Body of pancreas (tissue), 4 donors: ENCODE measurements around the gene SERF2.

Experiments used
- CTCF ChIP-seq, 7 experiments: fragments of 450-650 bp in 4 of 7; fragments of 200-600 bp in 3 of 7; sonication (generic) in 3 of 7; IDR thresholded peaks; one replicate each; pipeline ENCODE4 v1.5.1; 2016 to 2019; ENCODE audit warnings: antibody characterized with exemption in 7 of 7
- POLR2A ChIP-seq, 3 donors: fragments of 450-650 bp; IDR thresholded peaks; one replicate each; pipeline ENCODE4 v1.6.1; 2016; ENCODE audit warnings: antibody characterized with exemption in 3 of 3, mild to moderate bottlenecking in 2 of 3

GRCh38 chr15:43799945-43800285, 7.8 kb downstream of the SERF2 start, which contains the start of gene SERINC4:
- TF ChIP-seq CTCF (IDR thresholded peaks at IDR 0.05) (no peak), POLR2A (IDR thresholded peaks at IDR 0.05) (no peak)
